Measurements from ENCODE around the gene PPP1R13B.
"Not testable (repeated sequence)": the region's sequence is repeated elsewhere in the genome, so short reads cannot be mapped to it uniquely, and the experiment has no call there.

Gene PPP1R13B

DNA sequence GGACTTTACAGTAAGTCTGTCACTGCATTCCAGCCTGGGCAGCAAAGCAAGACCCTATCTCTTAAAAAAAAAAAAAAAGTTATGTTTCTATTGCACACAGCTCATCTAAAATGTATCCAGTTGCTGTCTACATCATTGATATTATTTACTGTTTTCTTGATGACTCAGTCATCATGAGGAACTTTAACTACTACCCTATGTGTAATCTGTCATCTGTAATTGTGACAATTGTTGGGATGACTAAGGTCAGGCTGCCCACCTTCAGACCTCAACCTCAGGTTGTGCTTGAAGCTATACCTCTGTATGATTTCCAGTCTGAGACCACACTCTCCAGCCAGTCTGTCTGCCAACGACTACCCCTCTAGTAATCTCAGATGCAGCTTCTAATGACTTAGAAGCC, 15.3 kb downstream of the PPP1R13B start:
- no peak for DNase-seq (ENCODE audit: low read depth)

DNA sequence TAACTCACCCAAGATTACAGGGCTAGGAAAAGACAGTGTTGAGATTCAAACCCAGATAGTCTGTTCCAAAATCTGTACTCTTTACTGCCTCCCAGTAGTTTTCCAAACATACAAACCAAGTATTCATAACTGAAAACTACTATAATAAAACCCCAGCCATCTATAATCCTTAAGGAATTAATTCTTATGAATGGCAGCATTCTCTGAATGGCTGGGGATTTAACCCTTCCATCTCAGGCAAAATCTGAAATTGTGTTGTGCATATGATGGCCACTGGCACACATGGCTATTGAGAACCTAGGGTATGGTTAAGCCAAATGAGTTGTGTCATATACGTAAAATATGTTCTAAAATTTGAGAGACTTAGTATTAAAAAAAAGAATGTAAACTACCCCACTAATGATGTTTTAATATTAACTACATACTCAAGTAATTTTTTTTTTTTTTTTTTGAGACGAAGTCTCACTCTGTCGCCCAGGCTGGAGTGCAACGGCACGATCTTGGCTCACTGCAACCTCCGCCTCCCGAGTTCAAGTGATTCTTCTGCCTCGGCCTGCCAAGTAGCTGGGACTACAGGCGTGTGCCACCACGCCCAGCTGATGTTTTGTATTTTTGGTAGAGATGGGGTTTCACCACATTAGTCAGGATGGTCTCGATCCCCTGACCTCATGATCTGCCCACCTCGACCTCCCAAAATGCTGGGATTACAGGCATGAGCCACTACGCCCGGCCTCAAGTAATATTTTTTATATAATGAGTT, 16.7 kb downstream of the PPP1R13B start:
- DNase-seq (ENCODE audit: low read depth) = no peak

DNA sequence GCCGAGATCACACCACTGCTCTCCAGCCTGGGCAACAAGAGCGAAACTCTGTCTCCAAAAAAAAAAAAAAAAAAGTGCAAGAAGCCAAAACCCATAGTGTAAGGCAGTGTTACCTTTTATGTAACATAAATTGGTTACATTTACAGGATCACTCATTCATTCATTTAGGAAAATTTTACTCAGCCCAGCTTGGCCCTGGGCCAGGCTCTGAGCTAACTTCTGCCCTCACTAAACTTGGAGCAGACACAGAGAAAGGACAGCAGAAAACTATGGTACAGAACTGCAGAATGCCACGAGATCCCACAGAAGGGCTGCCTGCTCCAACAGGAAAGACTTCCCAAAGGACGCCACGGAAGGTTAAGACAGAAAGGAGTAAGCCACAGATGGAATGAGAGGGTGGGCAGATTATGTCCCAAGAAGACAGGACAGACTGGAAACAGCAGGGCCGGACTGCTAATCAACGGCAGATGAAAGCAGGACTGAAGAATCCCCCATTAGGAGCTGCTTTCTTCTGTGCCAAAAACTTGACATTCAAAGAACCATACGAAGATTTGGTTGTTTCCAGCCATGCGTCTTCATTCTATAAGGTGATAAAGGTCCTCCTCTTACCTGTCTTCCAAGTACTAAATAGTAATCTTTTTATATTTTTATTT, 18.9 kb downstream of the PPP1R13B start:
- DNase-seq (ENCODE audit: low read depth) = no peak

DNA sequence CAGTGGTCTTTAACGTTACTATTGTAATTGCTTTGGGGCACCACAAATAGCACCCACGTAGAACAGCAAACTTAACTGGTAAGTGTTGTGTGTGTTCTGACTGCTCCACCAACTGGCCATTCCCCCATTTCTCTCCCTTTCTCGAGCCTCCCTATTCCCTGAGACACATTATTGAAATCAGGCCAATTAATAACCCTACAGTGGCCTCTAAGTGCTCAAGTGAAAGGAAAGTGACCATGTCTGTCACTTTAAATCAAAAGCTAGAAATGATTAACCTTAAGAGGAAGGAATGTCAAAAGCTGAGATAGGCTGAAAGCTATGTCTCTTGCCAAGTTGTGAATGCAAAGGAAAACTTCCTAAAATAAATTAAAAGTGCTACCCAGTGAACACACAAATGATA, 22.3 kb downstream of the PPP1R13B start:
- DNase-seq (ENCODE audit: low read depth) = no peak

DNA sequence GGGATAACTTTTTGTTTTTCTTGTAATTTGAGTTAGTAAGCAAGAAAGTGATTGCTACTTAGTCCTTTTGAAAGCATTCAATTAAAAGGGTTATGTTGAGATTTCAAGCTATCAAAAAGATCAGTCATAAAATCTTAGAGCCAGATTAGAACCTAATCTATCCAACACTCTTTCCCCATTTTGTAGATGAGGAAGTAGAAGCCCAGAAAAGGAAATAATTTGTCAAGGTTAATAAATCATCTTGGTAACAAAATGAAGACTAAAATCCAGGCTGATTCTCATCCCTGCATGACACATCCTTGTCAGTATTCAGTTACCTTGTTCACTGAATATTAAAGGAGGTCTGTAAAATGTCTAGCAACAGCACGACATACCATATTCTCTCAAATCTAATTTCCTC, 26.5 kb downstream of the PPP1R13B start:
- DNase-seq (ENCODE audit: low read depth) = no peak

DNA sequence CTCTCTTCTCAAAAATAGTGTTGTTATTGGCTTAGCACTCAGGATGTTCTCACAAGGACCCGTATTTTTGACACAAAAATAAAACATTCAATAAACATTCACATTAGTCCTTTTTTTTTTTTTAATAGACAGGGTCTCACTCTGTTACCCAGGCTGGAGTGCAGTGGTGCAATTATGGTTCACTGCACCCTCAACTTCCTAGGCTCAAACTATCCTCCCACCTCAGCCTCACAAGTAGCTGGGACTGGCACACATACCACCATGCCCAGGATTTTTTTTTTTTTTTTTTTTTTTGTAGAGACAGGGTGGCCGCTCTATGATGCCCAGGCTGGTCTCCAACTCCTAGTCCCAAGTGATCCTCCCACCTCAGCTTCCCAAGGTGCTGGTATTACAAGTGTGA, 27.0 kb downstream of the PPP1R13B start:
- no peak for DNase-seq (ENCODE audit: low read depth)

DNA sequence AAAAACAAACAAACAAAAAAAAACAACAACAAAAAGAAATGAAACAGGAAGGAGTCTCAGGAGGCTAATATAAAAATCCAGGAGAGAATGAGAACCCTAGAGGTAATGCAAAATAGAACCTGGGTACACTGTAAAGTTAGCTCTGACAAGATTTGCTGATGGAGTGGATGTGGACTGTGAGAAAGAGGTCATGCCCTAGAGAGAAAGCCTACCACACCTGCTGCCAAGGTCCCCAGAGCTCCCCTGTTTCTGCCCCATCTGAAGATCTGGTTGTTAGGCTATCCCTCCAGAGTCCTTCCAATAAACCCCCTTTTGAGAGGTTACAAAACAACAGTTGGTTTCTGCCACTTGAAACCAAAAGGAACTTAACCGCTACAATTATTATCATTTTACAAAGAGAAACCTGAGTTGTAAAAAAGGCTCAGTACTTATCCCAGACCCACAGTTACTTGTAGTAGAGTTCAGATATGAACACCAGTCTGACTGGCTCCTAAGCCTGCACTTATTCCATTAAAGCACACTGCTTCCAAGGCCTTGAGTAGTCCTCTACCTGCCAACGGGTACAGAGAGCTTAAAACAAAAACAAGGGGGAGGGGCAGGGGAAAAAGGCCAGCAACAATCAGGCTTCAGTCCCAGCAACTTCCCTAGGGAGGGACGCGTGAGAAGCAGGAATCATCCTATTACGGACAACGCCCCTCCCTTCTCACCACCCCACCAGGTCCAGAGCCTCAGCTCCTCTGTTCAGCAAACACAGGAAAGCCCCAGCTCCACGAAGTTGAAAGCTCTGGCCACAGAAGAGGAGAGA, 27.7 kb downstream of the PPP1R13B start:
- DNase-seq (ENCODE audit: low read depth) = no peak

DNA sequence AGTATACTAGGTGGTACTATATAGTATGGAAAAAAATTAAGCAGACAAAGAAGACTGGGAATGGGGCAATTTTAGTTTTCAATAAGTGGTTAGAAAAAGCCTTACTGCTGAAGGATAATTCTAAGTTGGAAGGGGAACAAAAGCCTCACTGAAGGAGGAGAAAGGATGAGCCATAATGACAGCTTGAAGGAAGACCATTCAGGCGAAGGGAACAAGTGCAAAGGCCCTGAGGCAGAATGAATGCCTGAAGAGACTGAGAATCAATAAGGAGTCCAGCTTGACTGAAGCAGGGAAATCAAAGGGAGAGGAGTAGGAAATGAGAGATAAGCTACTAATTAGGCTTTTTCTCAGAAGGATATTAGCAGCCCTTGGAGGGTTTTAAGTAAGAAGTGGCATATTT, 28.5 kb downstream of the PPP1R13B start:
- DNase-seq (ENCODE audit: low read depth) = no peak

DNA sequence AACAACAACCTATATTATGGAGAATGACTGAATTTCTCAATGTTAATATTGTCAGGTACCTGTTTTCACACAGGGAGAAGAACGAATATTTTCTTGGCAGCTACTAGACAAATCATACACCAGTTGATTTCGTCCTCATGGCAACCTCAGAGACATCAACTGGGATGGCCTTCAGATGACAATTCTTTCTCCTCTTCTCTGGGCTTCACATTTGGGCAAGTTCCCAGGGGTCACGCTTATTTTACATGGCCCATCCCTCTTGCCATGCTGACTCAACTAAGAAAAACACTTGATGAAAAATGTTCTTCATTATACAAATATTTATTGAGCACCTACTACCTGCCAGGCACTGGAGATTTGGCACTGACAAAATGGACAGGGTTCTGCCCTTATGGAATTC, 29.0 kb downstream of the PPP1R13B start:
- no peak for DNase-seq (ENCODE audit: low read depth)

DNA sequence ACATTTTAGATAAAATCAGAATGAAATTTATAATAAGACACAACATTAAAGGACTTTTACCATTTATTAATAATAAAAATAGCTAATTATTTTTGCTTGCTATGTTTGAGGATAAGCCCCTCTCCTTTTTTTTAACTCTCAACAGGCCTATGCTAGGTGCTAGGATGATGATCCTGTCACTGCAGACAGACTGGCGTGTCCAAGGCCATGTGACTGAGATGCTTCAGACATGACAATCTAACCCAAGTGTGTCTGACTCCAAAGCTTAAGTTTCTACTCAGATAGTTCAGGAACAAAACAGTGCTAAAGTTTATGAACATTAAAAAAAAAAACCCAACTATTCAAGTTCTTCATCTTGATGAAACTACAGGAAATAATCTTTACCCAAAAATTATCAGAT, 29.8 kb downstream of the PPP1R13B start:
- no peak for DNase-seq (ENCODE audit: low read depth)

DNA sequence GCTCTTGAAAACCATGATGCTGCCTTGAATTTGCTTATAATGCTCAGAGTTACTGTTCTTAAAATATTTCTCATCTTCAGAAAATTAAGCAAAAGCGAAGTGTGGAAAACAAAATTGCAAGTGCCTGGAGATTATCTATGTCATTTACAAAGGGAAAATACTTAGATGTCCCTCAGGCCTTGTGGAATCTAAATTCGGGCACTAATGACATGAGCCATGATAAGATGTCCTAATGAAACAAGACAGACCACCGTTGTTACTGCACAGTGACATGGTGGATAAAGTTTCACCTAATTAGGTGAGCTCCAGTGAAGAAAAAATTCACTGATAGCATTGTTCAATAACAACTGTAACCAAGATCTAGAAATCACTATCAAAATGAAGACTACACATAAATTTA, 30.4 kb downstream of the PPP1R13B start:
- DNase-seq (ENCODE audit: low read depth) = no peak

DNA sequence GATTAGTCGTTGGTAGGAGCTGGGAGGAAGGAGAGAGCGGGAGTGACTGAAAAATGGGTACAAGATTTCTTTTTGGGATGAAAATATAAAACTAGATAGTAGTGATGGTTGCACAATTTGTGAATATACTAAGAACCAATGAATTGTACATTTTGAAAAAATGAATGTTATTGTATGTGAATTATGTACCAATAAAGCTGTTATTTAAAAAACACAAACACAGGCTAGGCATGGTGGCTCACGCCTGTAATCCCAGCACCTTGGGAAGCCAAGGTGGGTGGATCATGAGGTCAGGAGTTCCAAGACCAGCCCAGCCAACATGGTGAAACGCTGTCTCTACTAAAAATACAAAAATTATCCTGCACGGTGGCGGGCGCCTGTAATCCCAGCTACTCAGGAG, 32.1 kb downstream of the PPP1R13B start:
- DNase-seq (ENCODE audit: low read depth) = no peak

DNA sequence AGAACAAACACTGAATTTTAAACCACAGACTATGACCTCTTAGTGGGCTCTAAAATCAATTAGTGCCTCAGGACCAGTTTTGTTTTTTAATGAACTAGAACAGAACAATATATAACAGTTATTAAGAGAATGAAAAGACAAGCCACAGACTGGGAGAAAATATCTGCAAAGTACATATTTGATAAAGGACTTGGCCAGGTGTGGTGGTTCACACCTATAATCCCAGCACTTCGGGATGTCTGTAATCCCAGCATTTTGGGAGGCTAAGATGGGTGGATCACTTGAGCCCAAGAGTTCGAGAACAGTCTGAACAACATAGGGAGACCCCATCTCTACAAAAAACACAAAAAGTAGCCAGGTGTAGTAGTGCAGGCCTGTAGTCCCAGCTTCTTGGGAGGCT, 36.2 kb downstream of the PPP1R13B start:
- DNase-seq (ENCODE audit: low read depth) = no peak

DNA sequence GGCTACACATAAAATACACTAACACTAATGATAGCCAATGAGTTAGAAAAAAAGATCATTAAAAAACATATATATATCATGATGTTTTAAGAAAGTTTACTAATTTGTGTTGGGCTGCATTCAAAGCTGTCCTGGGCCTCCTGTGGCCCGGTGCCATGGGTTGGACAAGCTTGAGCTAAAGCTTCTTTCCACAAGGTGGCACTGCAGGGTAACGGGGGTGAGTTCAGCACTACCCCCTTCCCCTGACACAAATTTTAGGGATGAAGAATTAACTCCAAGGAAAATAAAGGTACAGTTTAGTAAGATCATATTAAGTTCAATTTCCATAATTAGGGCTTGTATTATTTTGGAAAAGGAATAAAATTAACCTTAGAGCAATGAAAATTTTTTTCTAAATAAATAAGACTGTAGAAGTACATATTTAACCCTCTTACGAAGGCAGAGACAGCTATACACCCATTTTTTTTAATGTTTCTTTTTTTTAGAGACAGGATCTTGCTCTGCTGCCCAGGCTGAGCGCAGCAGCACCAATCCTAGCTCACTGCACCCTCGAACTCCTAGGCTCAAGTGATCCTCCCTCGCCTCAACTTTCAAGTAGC, 38.9 kb downstream of the PPP1R13B start:
- peak; percentile 32 for DNase-seq (ENCODE audit: low read depth)

DNA sequence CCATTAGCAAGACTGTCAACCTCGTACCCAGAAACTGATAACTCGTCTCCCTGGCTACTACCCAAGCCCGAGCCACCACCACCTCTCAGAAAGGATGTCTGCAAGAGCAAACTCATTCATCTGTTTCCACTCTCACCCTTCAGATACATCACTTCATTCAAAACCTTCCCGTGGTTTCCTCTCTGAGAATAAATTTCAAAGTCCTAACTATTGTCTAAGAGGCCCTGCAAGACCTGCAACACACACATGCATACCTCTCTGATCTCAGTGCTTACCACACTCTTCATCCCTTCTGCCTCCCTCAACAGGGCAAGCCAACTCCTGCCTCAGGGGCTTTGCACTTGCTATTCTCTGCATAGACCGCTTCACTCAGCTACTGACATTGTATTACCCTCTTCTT, 40.6 kb downstream of the PPP1R13B start:
- no peak for DNase-seq (ENCODE audit: low read depth)

DNA sequence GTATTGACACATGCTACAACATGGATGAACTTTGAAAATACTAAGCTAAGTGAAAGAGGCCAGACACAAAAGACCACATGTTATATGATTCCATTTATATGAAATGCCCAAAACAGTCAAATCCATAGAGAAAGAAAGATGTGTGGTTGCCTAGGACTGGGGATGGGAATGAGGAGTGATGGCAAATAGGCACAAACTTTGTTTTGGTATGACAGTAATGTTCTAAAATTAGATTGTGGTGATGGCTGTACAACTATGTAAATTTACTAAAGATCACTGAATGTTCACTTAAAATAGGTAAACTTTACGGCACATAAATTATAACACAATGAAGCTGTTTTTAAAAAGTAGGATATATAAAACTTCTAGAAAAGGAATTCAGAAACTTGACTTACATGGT, 41.7 kb downstream of the PPP1R13B start:
- no peak for DNase-seq (ENCODE audit: low read depth)

DNA sequence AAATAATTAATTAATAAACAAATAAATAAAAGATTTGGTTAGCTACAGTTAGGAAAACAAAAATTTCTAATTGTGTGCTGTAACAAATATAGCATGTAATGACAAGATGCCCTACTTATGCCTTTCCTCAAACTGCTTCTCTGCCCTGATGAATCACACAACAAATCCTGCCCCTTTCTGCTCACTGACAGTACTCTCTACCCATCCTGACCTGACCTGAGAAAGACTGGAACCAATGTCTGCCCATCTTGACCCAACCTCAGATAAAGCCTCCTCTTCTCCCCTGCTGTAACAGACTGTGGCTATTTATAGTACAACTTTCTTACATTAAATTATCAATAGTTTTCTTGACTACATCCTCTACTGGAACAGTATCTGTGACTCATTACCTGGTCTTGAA, 43.7 kb downstream of the PPP1R13B start:
- DNase-seq (ENCODE audit: low read depth) = no peak

DNA sequence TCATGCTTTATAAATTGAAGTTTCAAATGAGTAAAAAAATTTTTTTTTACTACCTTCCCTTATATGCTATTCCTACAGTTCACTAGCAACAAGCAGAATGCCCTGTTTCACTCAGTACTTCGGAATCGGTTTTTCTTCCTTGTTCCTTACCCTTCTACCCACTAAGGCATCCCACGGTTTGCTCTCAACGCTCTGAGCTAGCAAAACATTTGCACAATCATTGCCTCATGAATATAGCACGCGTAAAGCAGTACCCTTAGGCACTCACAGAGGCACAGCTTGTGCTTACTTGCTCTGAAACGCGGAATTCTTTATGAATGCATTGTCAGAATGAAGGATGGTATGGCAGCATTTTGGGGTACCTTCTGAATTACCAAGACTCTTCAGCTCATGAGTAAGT, 45.0 kb downstream of the PPP1R13B start:
- DNase-seq (ENCODE audit: low read depth) = no peak

DNA sequence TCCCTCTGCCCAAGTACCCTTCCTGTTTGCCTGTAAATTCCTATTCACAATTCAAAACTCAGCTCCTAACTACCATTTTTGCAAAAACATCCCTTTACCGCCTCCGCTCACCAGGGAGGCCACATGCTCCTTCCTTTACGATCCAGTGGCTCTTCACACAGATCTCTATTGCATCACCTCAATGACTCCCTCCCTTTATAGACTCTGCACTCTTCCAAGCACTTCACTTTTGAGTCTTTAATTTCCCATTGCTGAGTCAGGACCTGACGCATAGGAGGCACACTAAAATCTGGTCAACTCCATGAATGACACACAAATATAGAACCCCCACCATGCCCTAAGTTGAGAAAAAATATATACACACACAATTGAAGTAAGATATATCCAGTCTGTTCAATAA, 45.9 kb downstream of the PPP1R13B start:
- no peak for DNase-seq (ENCODE audit: low read depth)

DNA sequence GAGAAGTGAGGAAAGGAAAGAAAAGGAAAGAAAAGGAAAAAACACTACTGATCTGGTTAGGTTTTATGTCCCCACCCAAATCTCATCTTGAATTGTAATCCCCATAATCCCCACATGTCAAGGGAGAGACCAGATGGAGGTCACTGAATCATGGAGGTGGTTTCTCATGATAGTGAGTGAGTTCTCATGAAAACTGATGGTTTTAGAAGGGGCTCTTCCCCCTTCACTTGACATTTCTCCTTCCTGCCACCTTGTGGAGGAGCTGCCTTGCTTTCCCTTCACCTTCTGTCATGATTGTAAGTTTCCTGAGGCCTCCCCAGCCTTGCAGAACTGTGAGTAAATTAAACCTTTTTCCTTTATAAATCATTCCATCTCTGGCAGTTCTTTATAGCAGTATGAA, 54.2 kb downstream of the PPP1R13B start:
- not testable (repeated sequence) for DNase-seq (ENCODE audit: low read depth)

DNA sequence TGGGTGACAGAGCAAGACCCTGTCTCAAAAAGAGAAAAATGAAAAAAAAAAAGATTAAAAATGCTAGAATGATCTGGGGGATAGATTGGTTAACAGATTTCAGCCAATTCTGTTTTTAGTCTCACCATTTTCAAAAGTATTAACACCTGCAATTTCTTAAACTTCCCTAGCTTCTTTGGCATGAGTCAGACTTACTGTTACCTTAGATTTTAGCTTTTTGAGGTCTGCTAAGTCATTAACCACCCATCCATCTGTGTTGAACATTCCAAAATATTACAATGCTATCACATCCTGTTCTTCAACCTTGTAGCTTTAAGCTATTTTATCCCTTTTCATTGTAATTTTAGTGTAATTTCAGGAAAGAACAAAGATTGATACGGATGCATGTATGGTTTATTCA, 59.3 kb downstream of the PPP1R13B start:
- no peak for DNase-seq (ENCODE audit: low read depth)

DNA sequence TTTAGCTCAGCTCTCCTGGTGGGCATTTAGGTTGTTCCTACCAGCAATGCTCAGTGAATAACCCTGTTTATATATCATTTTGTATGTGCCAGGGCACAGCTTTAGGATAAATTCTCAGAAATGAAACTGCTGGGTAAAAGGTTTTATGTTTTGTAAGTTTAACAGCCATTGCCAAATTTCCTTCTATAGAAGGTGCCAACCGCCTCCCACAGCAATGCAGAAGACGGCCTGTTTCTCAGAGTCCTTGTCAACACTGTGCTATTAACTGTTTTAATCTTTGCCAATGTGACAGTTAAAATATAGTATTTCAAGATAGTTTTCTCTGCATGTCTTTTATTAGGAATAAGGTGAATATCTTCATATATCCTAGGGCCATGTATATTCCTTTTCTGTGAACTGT, 65.0 kb downstream of the PPP1R13B start:
- no peak for DNase-seq (ENCODE audit: low read depth)

DNA sequence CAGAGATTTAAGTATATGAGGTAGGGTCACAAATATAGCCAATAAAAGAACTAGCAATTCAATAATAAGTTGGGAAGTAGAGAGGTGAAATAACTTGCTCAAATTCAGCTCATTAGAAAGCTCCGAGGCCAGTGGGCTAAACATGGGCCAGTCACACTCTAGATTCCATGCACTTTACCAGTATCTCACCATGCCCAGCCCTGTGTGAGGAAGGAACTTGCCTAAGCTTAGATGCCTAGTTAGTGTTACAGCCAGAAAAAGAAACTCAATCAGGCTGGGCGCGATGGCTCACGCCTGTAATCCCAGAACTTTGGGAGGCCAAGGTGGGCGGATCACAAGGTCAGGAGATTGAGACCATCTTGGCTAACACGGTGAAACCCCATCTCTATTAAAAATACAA, 71.1 kb downstream of the PPP1R13B start:
- DNase-seq (ENCODE audit: low read depth) = not testable (repeated sequence)

All from activated T-helper 1 cell treated with Interleukin-2 at 50 U/mL for 16 hours (primary cell).